Fibroblast of skin of abdomen (primary cell): ENCODE measurements around the gene COX4I1.

Source experiments
- DNase-seq: peaks from one replicate; pipeline ENCODE4 v3.0.0-alpha.2; 2013

The COX4I1 gene

GRCh38 chr16:85843471-85844168 lies 44.1 kb downstream of the COX4I1 start:
- DNase-seq = no peak

GRCh38 chr16:85844169-85844481 lies 44.6 kb downstream of the COX4I1 start:
- no peak for DNase-seq

GRCh38 chr16:85844786-85845185 lies 45.3 kb downstream of the COX4I1 start:
- DNase-seq = no peak

GRCh38 chr16:85845266-85845665 lies 45.8 kb downstream of the COX4I1 start:
- DNase-seq = no peak

- no peak for DNase-seq
Observed at GRCh38 chr16:85846461-85846860, 47.0 kb downstream of the COX4I1 start.

GRCh38 chr16:85847036-85847435 lies 47.5 kb downstream of the COX4I1 start:
- DNase-seq = no peak

- no peak for DNase-seq
Observed at GRCh38 chr16:85847681-85848601, 48.4 kb downstream of the COX4I1 start.

- no peak for DNase-seq
Observed at GRCh38 chr16:85848986-85849385, 49.5 kb downstream of the COX4I1 start.

- DNase-seq = no peak
Observed at GRCh38 chr16:85849388-85849787, 49.9 kb downstream of the COX4I1 start.

- no peak for DNase-seq
Observed at GRCh38 chr16:85850344-85850880, 50.9 kb downstream of the COX4I1 start.

GRCh38 chr16:85851034-85851785 lies 51.7 kb downstream of the COX4I1 start:
- no peak for DNase-seq

- DNase-seq = no peak
Observed at GRCh38 chr16:85853547-85854545, 54.4 kb downstream of the COX4I1 start.

GRCh38 chr16:85854935-85855334 lies 55.4 kb downstream of the COX4I1 start:
- DNase-seq = no peak

- no peak for DNase-seq
Observed at GRCh38 chr16:85856079-85856478, 56.6 kb downstream of the COX4I1 start.

- no peak for DNase-seq
Observed at GRCh38 chr16:85856585-85856984, 57.1 kb downstream of the COX4I1 start.
